Measurements from ENCODE around the gene C17orf67. TPM values are rescaled to one million over a fixed set of nuclear protein-coding genes. Genes with fewer than 3 reads are reported as not detected.
A peak's percentile ranks its signal among the peaks of the same experiment; 100 is the strongest.

The C17orf67 gene
- total and polyA plus RNA-seq, 2 of the 13 experiments (the other 11 are each of a cell fraction or from before 2014, with no cell fraction given) = 0.41 to 0.86 TPM

DNA sequence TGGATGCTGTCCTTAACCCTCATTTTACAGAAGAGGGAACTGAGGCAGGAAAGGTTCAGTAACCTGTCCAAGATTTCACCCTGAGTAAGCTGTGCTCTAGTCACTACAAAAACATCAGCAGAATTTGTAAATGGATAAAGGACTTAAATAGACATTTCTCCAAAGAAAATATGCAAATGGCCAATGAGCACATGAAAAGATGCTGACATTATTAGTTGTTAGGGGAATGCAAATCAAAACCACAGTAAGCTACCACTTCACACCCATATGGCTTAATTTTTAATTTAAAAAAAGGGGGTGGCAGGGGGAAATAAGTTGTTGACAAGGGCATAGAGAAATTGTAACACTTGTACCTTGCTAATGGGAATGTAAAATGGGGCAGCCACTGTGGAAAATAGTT lies 51.4 kb downstream of the C17orf67 start:
- CTCF ChIA-PET (ENCODE audit: low intra/inter-chr PET ratio, low total read pairs) = interaction anchor here (3.3 kb wide), 1 partner anchor 189 kb away, joined by 27 read pairs; the partner anchor contains the start of gene NOG
- TF ChIP-seq NCOA2 (CRISPR knock-in tag; IDR thresholded peaks at IDR 0.05) = no peak
- no peak for TF ChIP-seq KLF9 (CRISPR knock-in tag; IDR thresholded peaks at IDR 0.05; ENCODE audit: low read depth)
- no peak for TF ChIP-seq RFX1 (IDR thresholded peaks at IDR 0.05)
- TF ChIP-seq SP1 (IDR thresholded peaks at IDR 0.05) = no peak
- TF ChIP-seq SP1 (CRISPR knock-in tag; IDR thresholded peaks at IDR 0.05) = no peak
- no peak for TF ChIP-seq ZSCAN9 (CRISPR knock-in tag; IDR thresholded peaks at IDR 0.05; ENCODE audit: borderline replicate concordance)
- TF ChIP-seq ZNF329 (CRISPR knock-in tag; IDR thresholded peaks at IDR 0.05; ENCODE audit: low read depth) = no peak
- DNase-seq (ENCODE audit: low spot score) (no peak), ATAC-seq (no peak), FAIRE-seq (peak; percentile 12)
- H3K4me1 ChIP-seq (ENCODE audit: insufficient read depth, low read length) = peaks cover 35% of the 10 kb centered on the region
- H3K9ac ChIP-seq (ENCODE audit: insufficient read depth, low read depth, low read length) = no peak overlapping the region
- no peak overlapping the region for H3K4me3 ChIP-seq (replicated peaks in 1 of 3; ENCODE audit: insufficient read depth in 1 of 3, low read depth in 2 of 3, low read length in 3 of 3)
- no peak overlapping the region for H2AFZ ChIP-seq (ENCODE audit: low read length)
- no peaks in the 10 kb centered on the region for H3K9me3 ChIP-seq (ENCODE audit: low read length)
- H3K27ac ChIP-seq (ENCODE audit: extremely low read length, insufficient read depth, low read length) = no peak overlapping the region
- BruUV-seq (replicated peaks) = no TSS peak
- in situ Hi-C loops (cut with HindIII; ENCODE audit: extremely low pct_ligation_motif_present, low pct_unique_long_range_greater_than_20kb) (loop anchor here (5.0 kb wide), 1 partner anchor 185 kb away; no protein-coding TSS in a partner anchor), intact Hi-C loops (cut with micrococcal nuclease; ENCODE audit: unreplicated experiment) (no loop called here)
- H3K79me2 ChIP-seq (ENCODE audit: insufficient read depth, low read length) = no peaks in the 10 kb centered on the region
- peaks cover 0 to 52% of the 10 kb centered on the region in 2 experiments; a peak in 3 of 5 replicates for H3K27me3 ChIP-seq (ENCODE audit: control insufficient read depth in 1 of 2, insufficient read depth in 2 of 2, low read length in 2 of 2)
- H3K36me3 ChIP-seq (replicated peaks in 1 of 2; ENCODE audit: control insufficient read depth in 1 of 2, insufficient read depth in 2 of 2, low read length in 2 of 2) = no peaks in the 10 kb centered on the region
- POLR2A ChIA-PET = no interaction called here
- no peak overlapping the region for H3K4me2 ChIP-seq (ENCODE audit: low read depth, low read length)
- no peaks in the 10 kb centered on the region for H4K20me1 ChIP-seq (ENCODE audit: insufficient read depth, low read length)

DNA sequence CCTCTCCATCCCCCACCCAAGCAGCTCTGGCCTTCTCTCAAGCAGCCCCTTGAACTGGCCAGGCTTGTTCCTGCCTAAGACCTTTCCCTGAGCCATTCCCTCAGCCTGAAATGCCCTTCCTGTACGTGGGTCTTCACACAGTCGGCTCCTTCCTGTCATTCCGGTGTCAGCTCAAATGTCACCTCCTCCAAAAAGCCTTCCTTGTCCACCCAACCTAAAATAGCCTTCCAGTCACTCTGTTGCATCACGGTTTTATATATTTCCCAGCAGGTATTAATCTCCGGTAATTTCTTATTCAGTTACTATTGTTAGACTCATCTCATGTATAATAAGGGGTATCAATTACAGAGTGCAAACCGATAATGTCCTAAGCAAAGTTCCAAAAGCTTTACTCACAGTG lies 51.8 kb downstream of the C17orf67 start:
- TF ChIP-seq HNF4G (IDR thresholded peaks at IDR 0.05; ENCODE audit: borderline replicate concordance, low read depth, low read length) (no peak), HNF4G (CRISPR knock-in tag; IDR thresholded peaks at IDR 0.05; ENCODE audit: borderline replicate concordance, low read depth) (no peak), ZSCAN30 (CRISPR knock-in tag; IDR thresholded peaks at IDR 0.05) (no peak), HNRNPK (IDR thresholded peaks at IDR 0.05; ENCODE audit: low read depth, low read length, poor library complexity, severe bottlenecking) (no peak), KLF12 (CRISPR knock-in tag; IDR thresholded peaks at IDR 0.05; ENCODE audit: borderline replicate concordance) (no peak), KDM4B (CRISPR knock-in tag; IDR thresholded peaks at IDR 0.05) (no peak)
- TF ChIP-seq, protein P1, sequence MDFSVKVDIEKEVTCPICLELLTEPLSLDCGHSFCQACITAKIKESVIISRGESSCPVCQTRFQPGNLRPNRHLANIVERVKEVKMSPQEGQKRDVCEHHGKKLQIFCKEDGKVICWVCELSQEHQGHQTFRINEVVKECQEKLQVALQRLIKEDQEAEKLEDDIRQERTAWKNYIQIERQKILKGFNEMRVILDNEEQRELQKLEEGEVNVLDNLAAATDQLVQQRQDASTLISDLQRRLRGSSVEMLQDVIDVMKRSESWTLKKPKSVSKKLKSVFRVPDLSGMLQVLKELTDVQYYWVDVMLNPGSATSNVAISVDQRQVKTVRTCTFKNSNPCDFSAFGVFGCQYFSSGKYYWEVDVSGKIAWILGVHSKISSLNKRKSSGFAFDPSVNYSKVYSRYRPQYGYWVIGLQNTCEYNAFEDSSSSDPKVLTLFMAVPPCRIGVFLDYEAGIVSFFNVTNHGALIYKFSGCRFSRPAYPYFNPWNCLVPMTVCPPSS (IDR thresholded peaks at IDR 0.05) = no peak
- intact Hi-C loops (cut with micrococcal nuclease; ENCODE audit: unreplicated experiment) = no loop called here
- Histone ChIP-seq H3K4me3 (replicated peaks in 1 of 3; ENCODE audit: insufficient read depth in 1 of 3, low read depth in 2 of 3, low read length in 3 of 3) (no peak overlapping the region), H3K4me1 (ENCODE audit: insufficient read depth, low read length) (peaks cover 30% of the 10 kb centered on the region), H2AFZ (ENCODE audit: low read length) (no peak overlapping the region), H3K79me2 (ENCODE audit: insufficient read depth, low read length) (no peaks in the 10 kb centered on the region), H3K27ac (ENCODE audit: extremely low read length, insufficient read depth, low read length) (no peak overlapping the region), H3K36me3 (replicated peaks in 1 of 2; ENCODE audit: control insufficient read depth in 1 of 2, insufficient read depth in 2 of 2, low read length in 2 of 2) (no peaks in the 10 kb centered on the region), H3K9ac (ENCODE audit: insufficient read depth, low read depth, low read length) (no peak overlapping the region), H3K4me2 (ENCODE audit: low read depth, low read length) (no peak overlapping the region), H3K9me3 (ENCODE audit: low read length) (no peaks in the 10 kb centered on the region), H4K20me1 (ENCODE audit: insufficient read depth, low read length) (no peaks in the 10 kb centered on the region), H3K27me3 (ENCODE audit: control insufficient read depth in 1 of 2, insufficient read depth in 2 of 2, low read length in 2 of 2) (peaks cover 0 to 55% of the 10 kb centered on the region in 2 experiments; a peak in 3 of 5 replicates)
- ChIA-PET CTCF (ENCODE audit: low intra/inter-chr PET ratio, low total read pairs) (interaction anchor here (3.3 kb wide), 1 partner anchor 189 kb away, joined by 27 read pairs; the partner anchor contains the start of gene NOG), POLR2A (no interaction called here)
- BruUV-seq (replicated peaks) = no TSS peak
- ATAC-seq (no peak), DNase-seq (ENCODE audit: low spot score) (no peak), FAIRE-seq (no peak)
- in situ Hi-C loops (cut with HindIII; ENCODE audit: extremely low pct_ligation_motif_present, low pct_unique_long_range_greater_than_20kb) = loop anchor here (5.0 kb wide), 1 partner anchor 185 kb away; no protein-coding TSS in a partner anchor
- 27% methylated on average over 6 of the region's 6 CpGs for WGBS (ENCODE audit: low lambda C conversion rate)
